HL-60 (cell line): Measurements from ENCODE around the gene TRIM22.

Source experiments
- DNase-seq, 2 experiments: peaks; one replicate each; pipeline ENCODE4 v3.0.0-alpha.2; 2010 to 2020; ENCODE audit warnings: low read depth in 1 of 2, low spot score in 1 of 2
- H3K27ac ChIP-seq: fragments of 250-450 bp; sonication (Bioruptor Pico); replicated peaks from 2 replicates; pipeline ENCODE4 v1.5.1; 2020; ENCODE audit warnings: mild to moderate bottlenecking, moderate library complexity
- H3K27me3 ChIP-seq: fragments of 250-450 bp; sonication (Bioruptor Pico); 2 replicates; pipeline ENCODE4 v1.5.1; 2021; ENCODE audit warnings: mild to moderate bottlenecking, moderate library complexity; ENCODE audit not compliant: insufficient read depth, poor library complexity, severe bottlenecking
- H3K4me3 ChIP-seq: replicated peaks from 2 replicates; pipeline ENCODE4 v1.5.1; 2011; ENCODE audit warnings: mild to moderate bottlenecking, control low read depth, low read length; ENCODE audit not compliant: insufficient read depth
- CTCF ChIP-seq: IDR thresholded peaks from one replicate; pipeline ENCODE4 v1.5.1; 2011; ENCODE audit warnings: low read length, control low read depth, inconsistent platforms; ENCODE audit not compliant: insufficient read depth
- GABPA ChIP-seq: IDR thresholded peaks from 2 replicates; pipeline ENCODE4 v1.6.1; 2012; ENCODE audit warnings: low read depth
- POLR2AphosphoS5 ChIP-seq: IDR thresholded peaks from 2 replicates; pipeline ENCODE4 v1.6.1; 2012; ENCODE audit warnings: low read depth
- REST ChIP-seq: IDR thresholded peaks from 2 replicates; pipeline ENCODE4 v1.6.1; 2012; ENCODE audit warnings: low read depth; ENCODE audit not compliant: insufficient replicate concordance
- SPI1 ChIP-seq: IDR thresholded peaks from 2 replicates; pipeline ENCODE4 v1.6.1; 2012; ENCODE audit warnings: low read depth, mild to moderate bottlenecking, borderline replicate concordance

TRIM22 gene

GRCh38 chr11:5722622-5723021 lies 33.0 kb downstream of the TRIM22 start:
- TF ChIP-seq REST: no peak
- TF ChIP-seq POLR2AphosphoS5: no peak
- TF ChIP-seq GABPA: no peak
- TF ChIP-seq SPI1: no peak
- no peak for TF ChIP-seq CTCF
- H3K27ac ChIP-seq: no peak overlapping the region
- no peak for DNase-seq
- H3K27me3 ChIP-seq: peaks cover 4% of the 10 kb centered on the region
- no peak overlapping the region for H3K4me3 ChIP-seq

GRCh38 chr11:5726351-5726750 lies 36.8 kb downstream of the TRIM22 start:
- Histone ChIP-seq H3K27ac (no peak overlapping the region), H3K27me3 (peaks cover 4% of the 10 kb centered on the region)
- TF ChIP-seq REST: no peak
- TF ChIP-seq GABPA: no peak
- TF ChIP-seq SPI1: no peak
- no peak for TF ChIP-seq POLR2AphosphoS5
- no peak for TF ChIP-seq CTCF

GRCh38 chr11:5727691-5728090 lies 38.1 kb downstream of the TRIM22 start:
- H3K4me3 ChIP-seq: no peak overlapping the region
- no peak for DNase-seq
- H3K27ac ChIP-seq: no peak overlapping the region
- peaks cover 4% of the 10 kb centered on the region for H3K27me3 ChIP-seq
- TF ChIP-seq SPI1: no peak
- TF ChIP-seq GABPA: no peak
- no peak for TF ChIP-seq CTCF
- no peak for TF ChIP-seq POLR2AphosphoS5
- no peak for TF ChIP-seq REST

More at GRCh38 chr11:5726351-5726750, 36.8 kb downstream of the TRIM22 start:
- no peak overlapping the region for H3K4me3 ChIP-seq
- no peak for DNase-seq
